Measurements from ENCODE around the gene TSHZ2.

TSHZ2 gene

DNA sequence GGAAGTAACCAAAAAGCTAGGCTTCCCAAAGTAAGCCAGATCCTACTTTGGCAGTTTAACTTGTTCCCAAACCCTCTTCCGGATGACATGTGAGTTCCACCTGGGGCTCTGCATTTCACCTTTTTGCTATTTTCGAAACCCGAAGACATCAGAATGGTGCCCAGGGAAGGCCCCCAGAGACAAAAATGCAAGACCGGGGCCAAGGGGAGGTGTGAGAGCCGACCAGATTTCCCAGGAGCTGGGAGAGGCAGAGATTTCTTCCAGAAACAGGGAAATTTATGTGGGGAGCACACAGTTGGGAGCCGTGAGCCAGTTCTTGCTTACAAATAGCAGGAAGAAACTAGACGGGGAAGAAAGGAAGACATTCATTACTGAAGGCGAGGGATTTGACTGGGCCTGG is 411.8 kb downstream of the TSHZ2 start:
- DNase-seq (ENCODE audit: low spot score) = no peak

DNA sequence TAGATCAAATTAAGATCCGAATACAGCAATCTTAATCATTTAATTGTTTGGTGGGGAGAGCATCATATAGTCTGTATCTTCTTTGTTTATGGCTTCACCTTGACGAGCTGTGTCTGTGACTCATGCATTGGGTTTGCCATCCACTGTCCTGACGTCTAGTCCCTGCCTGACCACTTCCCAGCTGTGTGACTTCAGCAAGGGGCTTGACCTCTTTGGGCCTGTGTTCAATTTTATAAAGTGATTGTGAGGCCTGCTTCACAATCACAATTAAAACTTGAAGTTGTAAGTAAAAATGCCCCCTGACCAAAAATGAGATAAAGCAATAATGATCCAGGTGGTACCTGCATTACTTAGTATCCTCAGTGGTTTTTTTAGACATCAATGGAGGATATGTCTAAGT is 412.2 kb downstream of the TSHZ2 start:
- DNase-seq (ENCODE audit: low spot score) = peak; percentile 35

- no peak for DNase-seq (ENCODE audit: low spot score)
Measured at GRCh38 chr20:53385941-53386767, 414.0 kb downstream of the TSHZ2 start.

DNA sequence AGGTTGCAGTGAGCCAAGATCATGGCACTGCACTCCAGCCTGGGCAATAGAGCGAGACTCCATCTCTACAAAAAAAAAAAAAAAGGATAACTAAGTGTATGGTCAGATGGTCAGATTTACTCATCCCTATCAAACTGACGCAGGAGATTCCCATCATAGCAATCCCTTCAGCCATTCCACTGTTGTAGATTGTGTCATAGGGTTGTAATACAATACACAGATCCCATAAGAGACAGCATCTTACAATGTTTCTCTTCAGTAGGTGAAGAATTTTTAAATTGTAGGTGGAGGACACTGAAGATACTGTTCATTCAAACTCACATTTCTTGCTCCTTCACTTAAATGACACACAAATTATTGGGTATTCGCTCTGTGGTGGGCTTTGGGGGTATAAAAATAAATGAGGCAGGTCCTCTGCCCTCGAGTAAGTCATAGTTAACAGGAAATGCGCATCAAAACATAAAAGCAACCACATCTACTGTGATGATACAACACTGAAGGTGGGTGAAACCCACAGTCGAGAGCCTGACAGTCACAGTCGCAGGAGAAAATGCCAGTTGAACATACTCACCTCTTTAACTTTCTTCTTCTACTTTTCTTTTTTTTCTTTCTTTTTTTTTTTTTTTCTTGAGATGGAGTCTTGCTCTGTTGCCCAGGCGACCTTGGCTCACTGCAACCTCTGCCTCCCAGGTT is 416.0 kb downstream of the TSHZ2 start:
- no peak for DNase-seq (ENCODE audit: low spot score)

DNA sequence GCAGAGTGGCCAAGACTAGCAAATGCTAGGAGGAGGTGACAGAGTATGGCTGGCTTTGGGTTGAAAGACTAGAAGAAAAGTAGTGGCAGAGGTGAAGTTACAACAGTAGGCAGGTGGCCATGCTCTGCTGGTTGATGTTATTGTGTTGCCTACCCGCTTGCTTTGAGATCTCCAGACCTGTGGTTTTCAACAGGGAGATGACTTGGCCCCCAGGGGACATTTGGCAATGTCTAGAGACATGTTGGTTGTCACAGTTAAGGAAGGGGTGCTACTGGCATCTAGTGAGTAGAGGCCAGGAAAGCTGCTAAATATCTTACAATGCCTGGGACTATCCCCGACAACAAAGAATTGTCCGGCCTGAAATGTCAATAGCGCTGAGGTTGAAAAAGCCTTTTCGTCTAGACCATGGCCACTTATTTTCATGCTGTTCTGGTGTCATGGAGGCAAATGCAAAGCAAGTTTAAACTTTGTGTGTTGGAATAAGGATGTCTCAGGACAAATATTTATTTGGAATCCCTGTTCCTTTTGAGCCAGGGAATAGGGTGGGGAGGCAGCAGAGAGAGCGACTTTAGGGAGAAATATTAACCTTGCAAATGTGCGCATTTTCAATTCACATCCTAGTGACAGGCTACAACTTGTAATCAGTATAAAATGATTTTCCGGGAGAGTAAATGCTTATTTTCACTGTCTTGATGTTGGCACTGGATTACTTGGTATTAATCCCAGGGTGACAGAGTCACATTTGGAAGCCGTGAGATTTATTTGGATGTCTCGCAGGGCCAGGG is 417.6 kb downstream of the TSHZ2 start:
- DNase-seq (ENCODE audit: low spot score) = no peak

DNA sequence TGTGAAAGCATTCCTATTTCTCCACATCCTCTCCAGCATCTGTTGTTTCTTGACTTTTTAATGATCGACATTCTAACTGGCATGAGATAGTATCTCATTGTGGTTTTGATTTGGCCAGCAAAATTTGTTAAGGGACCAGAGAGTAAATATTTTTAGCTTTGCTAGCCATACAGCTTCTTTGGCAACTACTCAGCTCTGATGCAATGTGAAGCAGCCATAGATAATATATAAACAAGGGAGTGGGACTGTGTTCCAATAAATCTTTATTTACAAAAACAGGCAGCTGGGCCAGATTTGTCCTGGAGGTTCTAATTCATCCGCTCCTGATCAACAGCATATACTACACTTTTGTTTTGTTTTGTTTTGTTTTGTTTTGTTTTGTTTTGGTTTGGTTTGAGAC is 418.6 kb downstream of the TSHZ2 start:
- DNase-seq (ENCODE audit: low spot score) = no peak

DNA sequence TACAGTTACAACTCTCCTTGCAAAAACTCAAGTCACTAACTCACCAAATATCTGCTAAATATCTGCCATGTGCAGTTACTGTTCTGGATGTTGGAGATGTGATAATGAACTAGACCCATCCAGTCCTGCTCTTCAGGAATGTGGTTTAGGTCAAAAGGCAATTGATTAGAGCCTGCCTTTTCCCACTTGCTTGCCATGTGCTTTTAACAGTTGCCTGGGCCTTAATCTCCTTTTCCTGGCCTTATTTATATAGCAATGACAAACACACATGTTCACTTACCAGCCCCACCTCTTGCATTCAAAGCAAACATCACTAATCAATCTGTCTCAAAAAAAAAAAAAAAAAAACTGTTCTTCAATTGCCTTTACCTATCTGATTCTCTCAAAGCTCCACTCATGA is 422.3 kb downstream of the TSHZ2 start:
- no peak for DNase-seq (ENCODE audit: low spot score)

DNA sequence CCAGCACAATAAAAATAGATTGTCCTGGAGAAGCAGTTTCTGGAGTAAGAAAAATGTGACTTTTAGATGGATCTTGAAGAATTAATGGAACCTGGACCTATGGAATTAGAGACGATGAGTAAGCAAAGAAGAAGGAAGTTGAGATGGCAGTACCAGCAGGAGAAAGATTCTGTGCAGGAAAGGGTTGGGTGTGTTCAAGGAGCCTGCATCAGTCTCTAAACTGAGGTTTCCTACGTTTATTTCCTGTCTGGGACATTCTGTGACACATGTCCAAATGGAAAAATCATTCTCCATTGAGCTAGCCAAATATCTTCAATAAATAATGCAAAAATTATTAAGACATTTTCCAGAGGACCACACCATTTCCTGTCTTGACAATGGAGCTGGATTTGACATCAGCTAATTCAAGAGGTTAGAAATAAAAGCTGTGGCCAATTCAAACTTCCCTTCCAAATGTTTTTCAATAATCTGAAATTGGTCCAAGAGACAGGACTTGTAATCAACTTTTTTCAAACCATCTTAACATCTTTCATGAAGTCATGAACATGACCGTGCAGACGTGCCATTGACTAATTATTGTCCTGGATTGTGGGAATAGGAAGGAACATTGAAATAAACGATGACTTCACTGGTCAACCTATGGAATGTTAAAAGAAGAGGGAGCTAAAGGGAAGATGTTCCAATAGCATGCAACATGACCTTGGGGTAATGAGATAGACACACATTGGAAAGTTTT is 423.2 kb downstream of the TSHZ2 start:
- DNase-seq (ENCODE audit: low spot score) = no peak

DNA sequence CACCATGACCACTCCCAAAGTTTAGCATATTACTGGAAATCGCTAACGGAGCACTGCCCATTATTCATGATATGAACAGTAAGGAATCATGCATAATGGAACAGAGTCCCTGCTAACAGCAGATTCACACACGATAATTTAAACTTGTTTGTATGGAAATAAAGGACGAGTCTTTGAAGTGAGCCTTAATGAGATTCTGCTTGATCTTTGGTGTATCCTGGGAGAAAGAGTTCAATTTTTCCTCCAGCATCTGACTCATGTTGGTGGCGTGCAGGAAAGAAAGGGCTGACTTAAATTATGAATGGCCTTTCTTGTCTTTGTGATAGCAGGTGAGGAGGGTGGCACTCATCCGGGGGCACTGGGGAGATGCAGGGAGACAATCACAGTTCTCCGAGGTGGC is 426.9 kb downstream of the TSHZ2 start:
- no peak for DNase-seq (ENCODE audit: low spot score)

- no peak for DNase-seq (ENCODE audit: low spot score)
Measured at GRCh38 chr20:53399592-53400335, 427.6 kb downstream of the TSHZ2 start.

DNA sequence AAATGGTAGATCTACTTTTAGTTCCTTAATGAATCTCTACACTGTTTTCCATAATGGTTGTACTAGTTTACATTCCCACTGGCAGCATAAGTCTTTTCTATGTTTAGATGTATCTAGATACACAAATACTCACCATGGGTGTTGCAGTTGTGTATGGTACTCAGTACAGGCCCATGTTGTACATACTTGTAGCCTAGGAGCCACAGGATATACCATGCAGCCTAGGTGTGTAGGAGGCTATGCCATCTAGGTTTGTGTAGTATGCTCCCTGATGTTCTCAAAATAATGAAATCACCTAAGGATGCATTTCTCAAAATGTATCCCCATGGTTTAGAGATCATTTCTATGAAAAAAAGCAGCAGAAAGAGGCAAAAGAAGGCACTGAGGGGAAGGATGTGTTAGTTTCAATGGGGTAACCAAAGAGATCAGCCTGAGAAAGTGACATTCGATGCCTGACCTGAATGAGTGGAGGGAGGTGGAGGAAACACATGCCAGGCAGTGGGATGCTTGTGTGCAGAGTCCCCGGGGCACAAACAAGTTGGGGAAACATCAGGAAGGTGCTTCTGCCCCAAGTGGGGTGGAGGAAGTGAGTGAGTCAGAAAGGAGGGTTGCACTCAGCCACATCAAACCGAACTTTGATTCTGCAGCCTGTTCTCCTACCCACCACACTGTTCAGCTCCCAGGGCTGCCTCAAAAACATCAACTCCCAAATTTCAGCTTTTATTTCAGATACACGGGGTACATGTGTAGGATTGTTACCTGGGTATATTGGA is 430.3 kb downstream of the TSHZ2 start:
- DNase-seq (ENCODE audit: low spot score) = no peak

GRCh38 chr20:53403029-53403428 is 430.9 kb downstream of the TSHZ2 start:
- DNase-seq (ENCODE audit: low spot score) = no peak

DNA sequence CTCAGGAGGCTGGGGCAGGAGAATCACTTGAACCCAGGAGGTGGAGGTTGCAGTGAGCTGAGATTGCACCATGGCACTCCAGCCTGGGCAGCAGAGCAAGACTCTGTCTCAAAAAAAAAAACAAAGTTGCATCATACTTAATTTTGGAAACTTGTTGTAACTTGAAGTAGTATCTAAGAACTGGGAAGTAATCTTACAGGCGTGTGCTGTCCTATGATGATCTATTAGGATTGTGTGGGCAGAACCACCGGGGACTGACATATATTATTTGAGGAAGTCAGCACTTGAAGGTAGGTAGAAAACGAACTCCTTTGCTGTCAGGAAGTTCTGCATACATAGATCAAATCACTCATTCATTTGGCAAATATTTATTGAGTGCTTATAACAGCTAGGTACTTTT is 433.0 kb downstream of the TSHZ2 start:
- DNase-seq (ENCODE audit: low spot score) = no peak

- DNase-seq (ENCODE audit: low spot score) = no peak
Measured at GRCh38 chr20:53406580-53406979, 434.4 kb downstream of the TSHZ2 start.

GRCh38 chr20:53408691-53409446 is 436.7 kb downstream of the TSHZ2 start:
- DNase-seq (ENCODE audit: low spot score) = no peak

DNA sequence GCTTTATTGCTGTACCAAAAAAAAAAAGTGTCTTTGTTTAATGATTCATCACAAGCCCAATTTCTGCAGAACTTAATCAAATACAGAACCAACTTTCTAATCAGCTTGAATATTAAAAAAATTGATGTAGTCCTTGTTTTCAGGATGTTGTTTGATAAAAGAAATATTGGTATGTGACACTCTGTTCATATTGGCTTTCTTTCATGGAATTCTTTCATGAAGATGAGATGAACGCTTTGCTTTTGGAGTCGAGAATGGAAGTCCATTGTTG is 437.2 kb downstream of the TSHZ2 start:
- no peak for DNase-seq (ENCODE audit: low spot score)

DNA sequence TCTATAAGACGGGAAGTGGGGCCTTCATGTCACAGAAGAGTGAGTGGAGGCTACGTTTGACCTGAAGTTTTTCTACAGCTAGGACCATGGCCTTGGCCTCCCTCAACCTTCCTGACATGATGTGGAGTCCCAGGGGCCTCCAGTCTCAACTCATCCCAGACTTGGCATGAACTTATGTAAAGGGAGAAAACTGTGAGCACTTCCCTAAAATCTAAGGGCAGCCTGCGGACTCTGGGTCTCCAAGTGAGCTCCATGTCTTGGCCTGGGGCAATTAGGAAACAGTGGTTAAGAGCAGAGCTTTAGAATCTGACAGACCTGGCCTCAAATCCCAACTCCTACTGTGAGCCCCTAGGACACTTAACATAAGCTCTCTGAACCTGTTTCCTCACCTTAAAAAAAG is 439.0 kb downstream of the TSHZ2 start:
- DNase-seq (ENCODE audit: low spot score) = no peak

- DNase-seq (ENCODE audit: low spot score) = no peak
Measured at GRCh38 chr20:53411891-53412290, 439.7 kb downstream of the TSHZ2 start.

GRCh38 chr20:53412577-53413185 is 440.5 kb downstream of the TSHZ2 start:
- no peak for DNase-seq (ENCODE audit: low spot score)

GRCh38 chr20:53413186-53413631 is 441.1 kb downstream of the TSHZ2 start:
- peak; percentile 49 for DNase-seq (ENCODE audit: low spot score)

Measured in kidney tubule cell (primary cell).